ENCODE results near the gene GCNA. TPM values are rescaled to one million over a fixed set of nuclear protein-coding genes. Genes with fewer than 3 reads are reported as not detected.
"Not testable (repeated sequence)": the region's sequence is repeated elsewhere in the genome, so short reads cannot be mapped to it uniquely, and the experiment has no call there.

Gene GCNA
- total and polyA plus RNA-seq, 12 donors: 0.18 to 23.3 (median 2.2) TPM

- H3K27me3 ChIP-seq: no peaks in the 10 kb centered on the region
- no peak overlapping the region for H3K27ac ChIP-seq
- DNase-seq: no peak
- H3K4me3 ChIP-seq: no peak overlapping the region
- peaks cover 0 to 70% of the 10 kb centered on the region in 2 donors for H3K36me3 ChIP-seq (replicated peaks in 1 of 2)
- H3K4me1 ChIP-seq (replicated peaks in 1 of 2): no peaks in the 10 kb centered on the region
- TF ChIP-seq, protein P1, sequence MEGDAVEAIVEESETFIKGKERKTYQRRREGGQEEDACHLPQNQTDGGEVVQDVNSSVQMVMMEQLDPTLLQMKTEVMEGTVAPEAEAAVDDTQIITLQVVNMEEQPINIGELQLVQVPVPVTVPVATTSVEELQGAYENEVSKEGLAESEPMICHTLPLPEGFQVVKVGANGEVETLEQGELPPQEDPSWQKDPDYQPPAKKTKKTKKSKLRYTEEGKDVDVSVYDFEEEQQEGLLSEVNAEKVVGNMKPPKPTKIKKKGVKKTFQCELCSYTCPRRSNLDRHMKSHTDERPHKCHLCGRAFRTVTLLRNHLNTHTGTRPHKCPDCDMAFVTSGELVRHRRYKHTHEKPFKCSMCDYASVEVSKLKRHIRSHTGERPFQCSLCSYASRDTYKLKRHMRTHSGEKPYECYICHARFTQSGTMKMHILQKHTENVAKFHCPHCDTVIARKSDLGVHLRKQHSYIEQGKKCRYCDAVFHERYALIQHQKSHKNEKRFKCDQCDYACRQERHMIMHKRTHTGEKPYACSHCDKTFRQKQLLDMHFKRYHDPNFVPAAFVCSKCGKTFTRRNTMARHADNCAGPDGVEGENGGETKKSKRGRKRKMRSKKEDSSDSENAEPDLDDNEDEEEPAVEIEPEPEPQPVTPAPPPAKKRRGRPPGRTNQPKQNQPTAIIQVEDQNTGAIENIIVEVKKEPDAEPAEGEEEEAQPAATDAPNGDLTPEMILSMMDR (IDR thresholded peaks at IDR 0.05): no peak
- no peak for TF ChIP-seq POLR2A (IDR thresholded peaks at IDR 0.05)
- intact Hi-C loops (cut with DNase I): no loop called here
- WGBS, 4 donors: 75 to 93% (median 82%) methylated on average over 3 of the region's 3 CpGs
- H3K9me3 ChIP-seq (replicated peaks in 1 of 3): no peaks in the 10 kb centered on the region
These were observed 31.0 kb downstream of the GCNA start for GRCh38 chrX:71609095-71609750.

- intact Hi-C loops (cut with DNase I); H3K27ac ChIP-seq; H3K4me3 ChIP-seq; H3K27me3 ChIP-seq; H3K4me1 ChIP-seq (replicated peaks in 1 of 2); DNase-seq; H3K9me3 ChIP-seq (replicated peaks in 1 of 3): not testable (repeated sequence)
- WGBS, 4 donors: 88 to 97% (median 94%) methylated on average over 6 to 9 of the region's 9 CpGs
- peaks cover 0 to 54% of the 10 kb centered on the region in 2 donors for H3K36me3 ChIP-seq (replicated peaks in 1 of 2)
These were observed 33.5 kb downstream of the GCNA start for GRCh38 chrX:71611736-71612135.

GRCh38 chrX:71612256-71612655, 34.0 kb downstream of the GCNA start:
- no peaks in the 10 kb centered on the region for H3K4me1 ChIP-seq (replicated peaks in 1 of 2)
- no peak for TF ChIP-seq POLR2A (IDR thresholded peaks at IDR 0.05)
- TF ChIP-seq, protein P1 (IDR thresholded peaks at IDR 0.05): no peak
- intact Hi-C loops (cut with DNase I): no loop called here
- peaks cover 0 to 54% of the 10 kb centered on the region in 2 donors for H3K36me3 ChIP-seq (replicated peaks in 1 of 2)
- WGBS, 4 donors: 48 to 73% (median 57%) methylated on average over 6 to 8 of the region's 8 CpGs
- H3K27me3 ChIP-seq: no peaks in the 10 kb centered on the region
- H3K9me3 ChIP-seq (replicated peaks in 1 of 3): no peaks in the 10 kb centered on the region
- DNase-seq: peak in 3 of 7 donors; percentile 42 to 60 (median 57)
- no peak overlapping the region for H3K4me3 ChIP-seq
- H3K27ac ChIP-seq: no peak overlapping the region

GRCh38 chrX:71615056-71615455, 36.8 kb downstream of the GCNA start:
- 90 to 97% (median 94%) methylated on average over 4 of the region's 4 CpGs for WGBS, 4 donors
- H3K4me3 ChIP-seq: no peak overlapping the region

More at GRCh38 chrX:71615056-71615455, 36.8 kb downstream of the GCNA start:
- H3K27ac ChIP-seq: no peak overlapping the region
- DNase-seq: no peak
- H3K9me3 ChIP-seq (replicated peaks in 1 of 3): no peaks in the 10 kb centered on the region
- H3K36me3 ChIP-seq (replicated peaks in 1 of 2): peaks cover 0 to 37% of the 10 kb centered on the region in 2 donors
- no peaks in the 10 kb centered on the region for H3K27me3 ChIP-seq
- no peaks in the 10 kb centered on the region for H3K4me1 ChIP-seq (replicated peaks in 1 of 2)
- intact Hi-C loops (cut with DNase I): no loop called here
- TF ChIP-seq, protein P1 (IDR thresholded peaks at IDR 0.05): no peak
- no peak for TF ChIP-seq POLR2A (IDR thresholded peaks at IDR 0.05)

Measured in adrenal gland (tissue), 12 donors.